ENCODE data around the gene TMBIM1.
A peak's percentile ranks its signal among the peaks of the same experiment; 100 is the strongest.

TMBIM1 gene

DNA sequence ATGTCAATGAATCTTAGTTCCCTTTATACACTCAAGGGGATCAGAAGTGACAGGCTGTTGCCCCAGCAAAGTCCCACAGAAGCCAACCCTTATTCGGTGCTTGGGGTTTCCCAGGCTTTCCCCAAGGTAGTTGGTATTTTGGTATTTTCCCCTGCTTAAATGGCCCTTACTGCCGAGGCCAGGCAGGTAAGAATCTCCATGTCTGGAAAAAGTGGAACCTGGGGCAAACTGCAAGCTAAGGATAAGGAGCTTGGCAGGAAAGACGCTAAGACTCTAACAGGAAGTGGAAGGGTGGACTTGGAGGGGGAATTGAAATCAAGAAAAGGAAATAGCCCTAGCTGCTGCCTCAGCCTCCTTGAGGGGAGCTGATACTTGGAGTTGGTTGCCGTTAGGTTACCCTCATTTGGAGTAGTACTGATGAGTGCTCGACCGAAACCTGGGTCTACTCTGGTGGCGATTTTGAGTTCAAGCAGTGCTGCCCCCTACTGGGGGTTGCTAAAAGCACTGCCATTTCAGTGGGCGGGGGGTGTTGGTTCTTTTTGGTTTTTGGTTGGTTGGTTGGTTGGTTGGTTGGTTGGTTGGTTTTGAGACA is 34.8 kb downstream of the TMBIM1 start:
- DNase-seq (ENCODE audit: low read depth): no peak

GRCh38 chr2:218256612-218257350 is 35.5 kb downstream of the TMBIM1 start:
- no peak for DNase-seq (ENCODE audit: low read depth)

DNA sequence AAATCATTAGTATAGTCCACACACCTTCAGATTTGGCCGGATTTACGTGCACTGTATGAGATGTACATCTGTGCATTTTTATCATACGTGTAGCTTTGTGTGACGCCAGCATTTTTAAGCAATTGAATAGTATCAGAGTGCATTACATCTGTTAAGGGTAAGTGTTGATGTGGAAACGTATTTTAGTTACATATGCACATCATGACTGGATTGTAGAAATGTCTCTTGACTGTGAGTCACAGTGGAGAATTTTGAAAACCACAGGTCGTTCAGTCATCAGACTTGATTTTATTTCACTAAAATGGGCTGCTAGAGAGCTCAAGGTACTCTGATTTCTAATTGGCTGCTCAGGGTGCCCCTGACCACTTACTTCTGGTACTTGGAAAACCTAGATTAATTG is 36.9 kb downstream of the TMBIM1 start:
- DNase-seq (ENCODE audit: low read depth): peak; percentile 52

DNA sequence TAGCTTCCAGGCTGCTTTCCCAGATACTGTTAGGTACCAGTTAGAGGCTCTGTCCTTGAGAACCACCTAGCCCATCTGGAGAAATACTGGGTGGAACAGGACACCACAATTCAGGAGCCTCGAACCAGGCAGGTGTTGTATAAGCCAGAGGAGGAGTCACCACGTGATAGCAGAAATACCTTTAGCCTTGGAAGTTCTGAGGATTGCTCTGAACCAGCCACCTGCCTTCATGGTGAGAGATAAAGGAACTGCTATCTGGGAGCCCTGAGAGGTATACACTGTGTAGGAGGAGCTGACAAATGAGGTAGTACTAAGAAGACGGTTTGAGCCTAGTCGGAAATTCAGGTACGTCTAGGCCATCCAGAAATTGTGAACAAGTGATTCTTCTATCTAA is 39.1 kb downstream of the TMBIM1 start:
- DNase-seq (ENCODE audit: low read depth): no peak

DNA sequence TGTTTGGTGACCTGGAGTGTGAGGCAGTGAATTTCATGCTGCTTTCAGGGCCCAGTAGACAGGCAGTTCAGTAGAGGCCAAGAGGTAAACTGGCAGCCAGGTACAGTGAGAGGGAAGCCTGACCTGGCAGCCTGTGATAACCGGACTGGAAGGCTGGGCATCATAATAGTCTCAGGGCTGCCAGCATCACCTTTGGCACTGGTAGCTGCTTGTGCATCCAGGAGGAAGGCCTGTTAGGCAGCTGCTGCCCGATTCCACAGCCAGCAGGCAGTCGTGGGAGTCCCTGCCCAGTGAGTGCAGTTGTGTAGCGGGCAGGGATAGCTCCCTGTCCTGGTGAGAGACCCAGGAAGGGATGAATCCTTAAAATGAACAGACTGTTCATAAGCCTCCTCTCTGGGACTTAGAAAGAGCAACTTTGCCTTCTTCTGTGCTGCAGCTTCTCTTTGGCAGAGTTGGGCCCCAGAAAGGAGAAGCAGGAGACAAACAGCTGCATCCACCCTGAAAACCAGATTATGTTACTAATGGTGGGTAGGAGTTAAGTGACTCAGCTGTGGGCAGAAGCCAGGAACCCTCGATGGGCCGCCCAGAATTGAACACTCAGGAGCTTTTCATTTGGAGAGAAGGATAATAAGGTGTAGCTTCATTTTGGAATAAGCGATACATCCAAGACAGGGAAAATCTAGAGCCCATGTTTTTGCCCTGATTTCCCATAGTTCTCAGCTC is 39.6 kb downstream of the TMBIM1 start:
- DNase-seq (ENCODE audit: low read depth): peak; percentile 40

- DNase-seq (ENCODE audit: low read depth): no peak
These were observed 42.6 kb downstream of the TMBIM1 start for GRCh38 chr2:218249691-218250090.

GRCh38 chr2:218245214-218245613 is 47.1 kb downstream of the TMBIM1 start:
- DNase-seq (ENCODE audit: low read depth): no peak

GRCh38 chr2:218244665-218245064 is 47.6 kb downstream of the TMBIM1 start:
- no peak for DNase-seq (ENCODE audit: low read depth)

GRCh38 chr2:218244204-218244603 is 48.1 kb downstream of the TMBIM1 start:
- DNase-seq (ENCODE audit: low read depth): no peak

GRCh38 chr2:218238887-218239286 is 53.4 kb downstream of the TMBIM1 start:
- DNase-seq (ENCODE audit: low read depth): no peak

DNA sequence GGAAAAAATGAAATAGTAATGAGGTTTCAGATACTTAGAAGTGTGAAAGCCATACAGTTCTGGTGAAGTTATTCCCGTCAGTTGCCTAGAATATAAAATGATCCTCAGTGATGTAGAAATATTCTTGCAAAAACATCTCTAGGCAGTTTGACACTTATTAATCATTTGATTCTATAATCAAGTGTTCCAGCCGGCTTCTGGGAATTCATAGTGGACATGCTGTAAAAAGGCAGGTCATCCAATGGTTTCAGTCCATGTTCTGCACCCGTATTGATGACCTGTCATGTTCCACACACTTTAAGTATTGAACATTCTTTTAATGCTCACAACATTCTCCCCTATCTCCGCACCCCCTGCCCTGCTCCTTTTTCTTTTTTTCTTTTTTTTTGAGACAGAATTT is 55.5 kb downstream of the TMBIM1 start:
- no peak for DNase-seq (ENCODE audit: low read depth)

DNA sequence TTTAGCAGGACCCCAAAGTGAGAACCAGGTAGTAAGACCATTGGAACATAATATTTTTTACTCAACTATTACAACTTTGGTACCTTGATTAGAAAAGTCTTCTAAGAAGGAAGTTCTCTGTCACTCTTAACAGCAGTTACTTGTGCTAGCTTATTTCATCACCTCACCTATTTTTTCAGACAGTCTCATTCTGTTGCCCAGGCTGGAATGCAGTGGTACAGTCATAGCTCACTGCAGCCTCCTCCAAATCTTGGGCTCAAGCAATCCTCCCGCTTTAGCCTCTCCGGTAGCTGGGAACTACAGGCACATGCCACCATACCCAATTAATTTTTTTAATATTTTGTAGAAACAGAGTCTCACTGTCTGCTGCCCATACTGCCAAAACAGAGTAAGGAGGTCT is 57.3 kb downstream of the TMBIM1 start:
- no peak for DNase-seq (ENCODE audit: low read depth)

DNA sequence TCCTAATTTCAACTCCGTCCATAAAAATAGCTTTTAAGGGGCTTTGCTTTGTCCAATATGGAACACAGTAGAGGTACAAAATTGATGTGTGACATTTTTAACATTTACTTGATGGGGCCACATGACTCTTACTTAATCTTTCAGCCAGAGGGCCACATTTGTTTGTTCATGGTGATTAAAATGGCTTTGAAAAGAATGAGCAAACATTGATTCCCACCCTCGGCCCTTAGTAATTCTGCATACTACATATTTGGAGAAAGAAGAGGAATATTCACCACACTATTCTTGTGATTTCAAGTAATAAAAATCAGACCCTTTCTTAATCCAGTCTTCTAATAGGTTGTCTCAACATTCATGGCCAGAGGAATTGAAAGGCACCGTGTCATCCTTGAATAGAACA is 57.8 kb downstream of the TMBIM1 start:
- DNase-seq (ENCODE audit: low read depth): no peak

DNA sequence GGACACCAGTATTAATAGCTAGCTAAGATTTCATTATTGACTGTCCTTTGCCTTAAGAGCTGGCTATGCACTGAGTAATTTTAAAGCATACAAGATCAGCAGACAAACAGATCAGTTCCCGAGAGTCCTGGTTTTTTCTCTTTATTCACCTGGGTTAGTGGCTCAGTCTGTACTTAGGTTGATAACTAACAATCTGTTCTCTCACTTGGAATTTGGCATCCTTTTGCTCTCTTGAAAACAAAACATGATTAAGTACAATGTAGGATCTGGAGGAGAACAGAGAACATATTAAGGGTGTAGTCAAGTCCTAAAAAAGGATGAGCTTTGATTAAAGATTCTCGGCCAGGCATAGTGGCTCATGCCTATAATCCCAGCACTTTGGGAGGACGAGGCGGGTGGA is 58.8 kb downstream of the TMBIM1 start:
- no peak for DNase-seq (ENCODE audit: low read depth)

- DNase-seq (ENCODE audit: low read depth): no peak
These were observed 61.4 kb downstream of the TMBIM1 start for GRCh38 chr2:218230882-218231281.

DNA sequence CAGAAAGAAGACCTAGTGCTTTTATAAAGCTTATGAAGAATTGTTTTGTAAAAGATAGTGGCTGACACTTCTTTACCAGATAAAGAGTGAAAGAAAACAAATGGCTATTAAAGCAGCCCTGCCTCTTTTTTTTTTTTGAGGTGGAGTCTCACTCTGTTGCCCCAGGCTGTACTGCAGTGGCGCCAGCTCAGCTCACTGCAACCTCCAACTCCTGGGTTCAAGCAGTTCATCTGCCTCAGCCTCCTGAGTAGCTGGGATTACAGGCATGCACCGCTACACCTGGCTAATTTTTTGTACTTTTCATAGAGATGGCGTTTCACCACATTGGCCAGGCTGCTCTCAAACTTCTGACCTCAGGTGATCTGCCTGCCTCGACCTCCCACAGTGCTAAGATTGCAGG is 62.5 kb downstream of the TMBIM1 start:
- no peak for DNase-seq (ENCODE audit: low read depth)

GRCh38 chr2:218229239-218229638 is 63.1 kb downstream of the TMBIM1 start:
- DNase-seq (ENCODE audit: low read depth): peak; percentile 58

GRCh38 chr2:218228366-218229090 is 63.8 kb downstream of the TMBIM1 start:
- no peak for DNase-seq (ENCODE audit: low read depth)

DNA sequence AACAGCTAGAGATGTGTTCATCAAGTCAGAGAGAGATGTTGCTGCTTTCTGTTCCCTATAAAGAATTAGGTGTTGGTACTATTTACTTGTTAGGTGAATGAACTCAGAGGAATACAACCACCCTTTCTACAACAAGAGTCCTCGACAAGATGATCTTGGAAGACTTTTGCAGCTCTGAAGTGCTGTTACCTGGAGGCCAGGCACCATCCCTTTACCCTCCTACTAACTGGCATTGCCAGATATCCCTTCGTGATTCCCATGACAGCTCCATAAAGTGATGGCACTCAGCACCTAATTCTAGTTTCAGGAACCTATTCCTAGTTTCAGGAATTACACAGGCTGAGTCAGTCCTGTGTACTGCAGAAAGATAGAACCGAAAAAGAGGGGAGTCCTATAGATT is 65.4 kb downstream of the TMBIM1 start:
- no peak for DNase-seq (ENCODE audit: low read depth)
